PC-9 (cell line): ENCODE results near the gene LRRK1. TPM values are rescaled to one million over a fixed set of nuclear protein-coding genes. Genes with fewer than 3 reads are reported as not detected.

Experiments
- BruUV-seq: library from RNA; stranded (reverse); fragments of 400-500 nt; replicated peaks from 2 replicates; lab custom pipeline; 2021; lab: Mats Ljungman, UMichigan
- CTCF ChIA-PET: fragments of 300-600 bp; sonication (Branson Sonifier 250); formaldehyde crosslinking; loops from one replicate; lab custom pipeline; 2022; ENCODE audit warnings: antibody characterized with exemption; lab: Charles Lee
- POLR2A ChIA-PET: fragments of 300-600 bp; sonication (Branson Sonifier 250); formaldehyde crosslinking; loops from one replicate; lab custom pipeline; 2022; ENCODE audit warnings: antibody characterized with exemption; ENCODE audit not compliant: unreplicated experiment; lab: Charles Lee
- DNase-seq, 2 experiments: peaks; one replicate each; pipeline versions ENCODE4 v3.0.0 to v3.0.0-alpha.2; 2015 to 2022; ENCODE audit warnings: mixed read lengths in 1 of 2
- H2AFZ ChIP-seq: fragments of 200-600 bp; sonication (generic); 2 replicates; pipeline ENCODE4 v1.8.1; 2017; ENCODE audit warnings: antibody characterized with exemption
- H3F3A ChIP-seq: fragments of 200-600 bp; sonication (generic); 2 replicates; pipeline ENCODE4 v1.8.1; 2017; ENCODE audit warnings: antibody characterized with exemption, mild to moderate bottlenecking, low read depth; ENCODE audit not compliant: insufficient read depth
- H3K27ac ChIP-seq: fragments of 200-600 bp; sonication (generic); 2 replicates; pipeline ENCODE4 v1.6.1; 2016; ENCODE audit warnings: mixed run types
- H3K27me3 ChIP-seq: fragments of 200-600 bp; sonication (generic); 2 replicates; pipeline ENCODE4 v1.6.1; 2016; ENCODE audit warnings: low read depth, mixed run types; ENCODE audit not compliant: insufficient read depth
- H3K36me3 ChIP-seq: fragments of 200-600 bp; sonication (generic); 2 replicates; pipeline ENCODE4 v1.6.1; 2016; ENCODE audit warnings: low read depth, mixed run types
- H3K4me1 ChIP-seq: fragments of 200-600 bp; sonication (generic); replicated peaks from 2 replicates; pipeline ENCODE4 v1.6.1; 2016; ENCODE audit warnings: mixed run types; ENCODE audit not compliant: insufficient read depth
- H3K4me2 ChIP-seq: fragments of 200-600 bp; sonication (generic); 2 replicates; pipeline ENCODE4 v1.6.1; 2017; ENCODE audit warnings: mixed run types
- H3K4me3 ChIP-seq: fragments of 200-600 bp; sonication (generic); 2 replicates; pipeline ENCODE4 v1.6.1; 2016; ENCODE audit warnings: mixed run types
- H3K79me2 ChIP-seq: fragments of 200-600 bp; sonication (generic); 2 replicates; pipeline ENCODE4 v1.6.1; 2017; ENCODE audit warnings: low read depth, mixed run types
- H3K9me2 ChIP-seq: fragments of 200-600 bp; sonication (generic); 2 replicates; pipeline ENCODE4 v1.8.1; 2017; ENCODE audit warnings: mild to moderate bottlenecking; ENCODE audit not compliant: insufficient read depth
- H3K9me3 ChIP-seq: fragments of 200-600 bp; sonication (generic); 2 replicates; pipeline ENCODE4 v1.8.1; 2016; ENCODE audit warnings: low read depth; ENCODE audit not compliant: insufficient read depth
- H4K20me1 ChIP-seq: fragments of 200-600 bp; sonication (generic); 2 replicates; pipeline ENCODE4 v1.8.1; 2017; ENCODE audit not compliant: insufficient read depth
- EZH2 ChIP-seq: fragments of 200-600 bp; sonication (generic); IDR thresholded peaks from 2 replicates; pipeline ENCODE4 v1.8.0; 2017; ENCODE audit warnings: antibody characterized with exemption, low read depth
- intact Hi-C: fragments of 100-400 bp; cut with micrococcal nuclease; formaldehyde crosslinking; loops from one replicate; pipeline ENCODE4 v1.10.0; 2022; ENCODE audit not compliant: unreplicated experiment
- total RNA-seq: library from RNA; stranded (reverse); gene quantifications from 2 replicates; pipeline ENCODE4 v1.2.3, GENCODE V29; 2021
- TF ChIP-seq, protein P1 (sequence below): fragments of 200-600 bp; sonication (generic); conservative IDR thresholded peaks from 2 replicates; pipeline ENCODE4 v1.6.1; 2017; ENCODE audit warnings: mixed run types, antibody characterized with exemption, mild to moderate bottlenecking, moderate library complexity

LRRK1 gene
- total RNA-seq, 1 experiment from 2014 or later: 15.7 TPM

- Histone ChIP-seq H3F3A (no peaks in the 10 kb centered on the region), H4K20me1 (0 out of 2 replicates have a peak, but pooled peaks cover 4% of the 10 kb centered on the region), H3K27ac (no peak overlapping the region), H3K9me3 (no peaks in the 10 kb centered on the region), H3K27me3 (no peaks in the 10 kb centered on the region), H3K79me2 (no peaks in the 10 kb centered on the region), H3K4me1 (no peaks in the 10 kb centered on the region), H3K9me2 (no peaks in the 10 kb centered on the region), H3K4me3 (no peak overlapping the region), H2AFZ (no peak overlapping the region), H3K36me3 (no peaks in the 10 kb centered on the region), H3K4me2 (no peak overlapping the region)
- ChIA-PET POLR2A (no interaction called here), CTCF (no interaction called here)
- DNase-seq: no peak
- BruUV-seq: no TSS peak
- TF ChIP-seq EZH2: no peak
- intact Hi-C loops: no loop called here
Measured at GRCh38 chr15:100995471-100996430, 76.6 kb downstream of the LRRK1 start.

- intact Hi-C loops: no loop called here
- H3K4me1 ChIP-seq: no peaks in the 10 kb centered on the region
- no peaks in the 10 kb centered on the region for H3K36me3 ChIP-seq
- no peaks in the 10 kb centered on the region for H3F3A ChIP-seq
- no TSS peak for BruUV-seq
- H4K20me1 ChIP-seq: 0 out of 2 replicates have a peak, but pooled peaks cover 4% of the 10 kb centered on the region
- no peaks in the 10 kb centered on the region for H3K9me2 ChIP-seq
- no peak overlapping the region for H3K27ac ChIP-seq
- H3K4me2 ChIP-seq: no peak overlapping the region
- POLR2A ChIA-PET: no interaction called here
- TF ChIP-seq, protein P1, sequence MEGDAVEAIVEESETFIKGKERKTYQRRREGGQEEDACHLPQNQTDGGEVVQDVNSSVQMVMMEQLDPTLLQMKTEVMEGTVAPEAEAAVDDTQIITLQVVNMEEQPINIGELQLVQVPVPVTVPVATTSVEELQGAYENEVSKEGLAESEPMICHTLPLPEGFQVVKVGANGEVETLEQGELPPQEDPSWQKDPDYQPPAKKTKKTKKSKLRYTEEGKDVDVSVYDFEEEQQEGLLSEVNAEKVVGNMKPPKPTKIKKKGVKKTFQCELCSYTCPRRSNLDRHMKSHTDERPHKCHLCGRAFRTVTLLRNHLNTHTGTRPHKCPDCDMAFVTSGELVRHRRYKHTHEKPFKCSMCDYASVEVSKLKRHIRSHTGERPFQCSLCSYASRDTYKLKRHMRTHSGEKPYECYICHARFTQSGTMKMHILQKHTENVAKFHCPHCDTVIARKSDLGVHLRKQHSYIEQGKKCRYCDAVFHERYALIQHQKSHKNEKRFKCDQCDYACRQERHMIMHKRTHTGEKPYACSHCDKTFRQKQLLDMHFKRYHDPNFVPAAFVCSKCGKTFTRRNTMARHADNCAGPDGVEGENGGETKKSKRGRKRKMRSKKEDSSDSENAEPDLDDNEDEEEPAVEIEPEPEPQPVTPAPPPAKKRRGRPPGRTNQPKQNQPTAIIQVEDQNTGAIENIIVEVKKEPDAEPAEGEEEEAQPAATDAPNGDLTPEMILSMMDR: no peak
- no peak for TF ChIP-seq EZH2
- CTCF ChIA-PET: no interaction called here
- H3K4me3 ChIP-seq: no peak overlapping the region
- no peak for DNase-seq
- H3K9me3 ChIP-seq: no peaks in the 10 kb centered on the region
- no peaks in the 10 kb centered on the region for H3K79me2 ChIP-seq
- H2AFZ ChIP-seq: no peak overlapping the region
- H3K27me3 ChIP-seq: no peaks in the 10 kb centered on the region
Measured at GRCh38 chr15:100997442-100997841, 78.3 kb downstream of the LRRK1 start.

DNA sequence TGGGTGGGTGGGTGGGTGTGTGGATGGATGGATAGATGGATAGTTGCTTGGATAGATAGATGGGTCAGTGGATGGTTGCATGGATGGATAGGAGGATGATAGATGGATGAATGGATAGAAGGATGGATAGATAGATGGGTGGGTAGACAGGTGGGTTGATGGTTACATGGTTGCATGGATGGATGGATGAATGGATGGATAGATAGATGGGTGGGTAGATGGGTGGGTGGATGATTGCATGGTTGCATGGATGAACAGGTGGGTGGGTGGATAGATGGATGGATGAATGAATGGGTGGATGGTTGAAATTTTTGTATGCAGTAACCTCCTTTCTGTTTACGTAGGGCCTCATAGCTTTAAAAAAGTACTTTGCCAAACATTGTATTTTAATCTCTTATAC lies 79.5 kb downstream of the LRRK1 start:
- H3K27ac ChIP-seq: no peak overlapping the region
- H3K4me2 ChIP-seq: no peak overlapping the region
- no peak overlapping the region for H3K4me3 ChIP-seq
- H4K20me1 ChIP-seq: 0 out of 2 replicates have a peak, but pooled peaks cover 4% of the 10 kb centered on the region
- H3K4me1 ChIP-seq: no peaks in the 10 kb centered on the region
- no peak for TF ChIP-seq EZH2
- TF ChIP-seq, protein P1: no peak
- no peak overlapping the region for H2AFZ ChIP-seq
- H3K9me2 ChIP-seq: no peaks in the 10 kb centered on the region
- no peaks in the 10 kb centered on the region for H3K36me3 ChIP-seq
- ChIA-PET CTCF (interaction anchor here (0.5 kb wide), 1 partner anchor 54 kb away, joined by 6 read pairs; no protein-coding TSS in a partner anchor), POLR2A (no interaction called here)
- H3K27me3 ChIP-seq: no peaks in the 10 kb centered on the region
- H3K9me3 ChIP-seq: no peaks in the 10 kb centered on the region
- no TSS peak for BruUV-seq
- no peaks in the 10 kb centered on the region for H3K79me2 ChIP-seq
- intact Hi-C loops: no loop called here
- DNase-seq: no peak
- H3F3A ChIP-seq: no peaks in the 10 kb centered on the region
